PC-9 (cell line): ENCODE results near the gene ADSS1. TPM values are rescaled to one million over a fixed set of nuclear protein-coding genes. Genes with fewer than 3 reads are reported as not detected.

ENCODE experiments used
- BruUV-seq: library from RNA; stranded (reverse); fragments of 400-500 nt; replicated peaks from 2 replicates; lab custom pipeline; 2021; lab: Mats Ljungman, UMichigan
- CTCF ChIA-PET: fragments of 300-600 bp; sonication (Branson Sonifier 250); formaldehyde crosslinking; loops from one replicate; lab custom pipeline; 2022; ENCODE audit warnings: antibody characterized with exemption; lab: Charles Lee
- POLR2A ChIA-PET: fragments of 300-600 bp; sonication (Branson Sonifier 250); formaldehyde crosslinking; loops from one replicate; lab custom pipeline; 2022; ENCODE audit warnings: antibody characterized with exemption; ENCODE audit not compliant: unreplicated experiment; lab: Charles Lee
- DNase-seq, 2 experiments: peaks; one replicate each; pipeline versions ENCODE4 v3.0.0 to v3.0.0-alpha.2; 2015 to 2022; ENCODE audit warnings: mixed read lengths in 1 of 2
- H2AFZ ChIP-seq: fragments of 200-600 bp; sonication (generic); 2 replicates; pipeline ENCODE4 v1.8.1; 2017; ENCODE audit warnings: antibody characterized with exemption
- H3F3A ChIP-seq: fragments of 200-600 bp; sonication (generic); 2 replicates; pipeline ENCODE4 v1.8.1; 2017; ENCODE audit warnings: antibody characterized with exemption, mild to moderate bottlenecking, low read depth; ENCODE audit not compliant: insufficient read depth
- H3K27ac ChIP-seq: fragments of 200-600 bp; sonication (generic); 2 replicates; pipeline ENCODE4 v1.6.1; 2016; ENCODE audit warnings: mixed run types
- H3K27me3 ChIP-seq: fragments of 200-600 bp; sonication (generic); 2 replicates; pipeline ENCODE4 v1.6.1; 2016; ENCODE audit warnings: low read depth, mixed run types; ENCODE audit not compliant: insufficient read depth
- H3K36me3 ChIP-seq: fragments of 200-600 bp; sonication (generic); 2 replicates; pipeline ENCODE4 v1.6.1; 2016; ENCODE audit warnings: low read depth, mixed run types
- H3K4me1 ChIP-seq: fragments of 200-600 bp; sonication (generic); replicated peaks from 2 replicates; pipeline ENCODE4 v1.6.1; 2016; ENCODE audit warnings: mixed run types; ENCODE audit not compliant: insufficient read depth
- H3K4me2 ChIP-seq: fragments of 200-600 bp; sonication (generic); 2 replicates; pipeline ENCODE4 v1.6.1; 2017; ENCODE audit warnings: mixed run types
- H3K4me3 ChIP-seq: fragments of 200-600 bp; sonication (generic); 2 replicates; pipeline ENCODE4 v1.6.1; 2016; ENCODE audit warnings: mixed run types
- H3K79me2 ChIP-seq: fragments of 200-600 bp; sonication (generic); 2 replicates; pipeline ENCODE4 v1.6.1; 2017; ENCODE audit warnings: low read depth, mixed run types
- H3K9me2 ChIP-seq: fragments of 200-600 bp; sonication (generic); 2 replicates; pipeline ENCODE4 v1.8.1; 2017; ENCODE audit warnings: mild to moderate bottlenecking; ENCODE audit not compliant: insufficient read depth
- H3K9me3 ChIP-seq: fragments of 200-600 bp; sonication (generic); 2 replicates; pipeline ENCODE4 v1.8.1; 2016; ENCODE audit warnings: low read depth; ENCODE audit not compliant: insufficient read depth
- H4K20me1 ChIP-seq: fragments of 200-600 bp; sonication (generic); 2 replicates; pipeline ENCODE4 v1.8.1; 2017; ENCODE audit not compliant: insufficient read depth
- EZH2 ChIP-seq: fragments of 200-600 bp; sonication (generic); IDR thresholded peaks from 2 replicates; pipeline ENCODE4 v1.8.0; 2017; ENCODE audit warnings: antibody characterized with exemption, low read depth
- intact Hi-C: fragments of 100-400 bp; cut with micrococcal nuclease; formaldehyde crosslinking; loops from one replicate; pipeline ENCODE4 v1.10.0; 2022; ENCODE audit not compliant: unreplicated experiment
- total RNA-seq: library from RNA; stranded (reverse); gene quantifications from 2 replicates; pipeline ENCODE4 v1.2.3, GENCODE V29; 2021
- TF ChIP-seq, protein P1 (sequence below): fragments of 200-600 bp; sonication (generic); conservative IDR thresholded peaks from 2 replicates; pipeline ENCODE4 v1.6.1; 2017; ENCODE audit warnings: mixed run types, antibody characterized with exemption, mild to moderate bottlenecking, moderate library complexity

The ADSS1 gene
- total RNA-seq, 1 experiment from 2014 or later = 5.8 TPM

DNA sequence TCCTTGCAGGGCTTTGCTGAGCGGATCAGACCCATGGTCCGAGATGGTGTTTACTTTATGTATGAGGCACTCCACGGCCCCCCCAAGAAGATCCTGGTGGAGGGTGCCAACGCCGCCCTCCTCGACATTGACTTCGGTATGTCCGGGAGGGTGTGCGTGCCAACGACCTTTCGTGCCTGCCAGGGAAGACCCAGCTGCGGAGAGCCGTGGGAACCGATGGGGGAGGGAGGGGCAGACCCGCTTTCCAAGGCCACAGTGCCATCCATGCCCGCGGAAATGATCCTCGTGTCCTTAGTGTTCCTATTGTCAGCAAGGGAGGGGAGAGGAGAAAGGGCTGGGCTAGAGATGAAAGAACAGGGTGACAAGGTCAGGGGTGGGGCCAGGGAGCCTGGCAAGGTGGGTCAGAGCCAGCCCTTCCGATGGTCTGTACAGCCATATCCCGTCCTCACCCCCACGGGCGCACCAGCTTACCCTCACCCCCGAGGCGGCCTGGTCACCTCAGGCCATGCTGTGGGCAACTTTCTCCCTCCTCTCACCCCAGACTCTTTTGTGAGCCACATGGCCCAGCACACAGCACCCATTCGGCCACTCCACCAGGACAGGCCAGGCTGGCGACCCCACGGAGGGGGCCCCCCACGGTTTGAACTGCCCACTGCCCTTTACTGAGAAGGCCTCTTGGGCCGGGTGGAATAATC lies 17.2 kb downstream of the ADSS1 start:
- peaks cover 3% of the 10 kb centered on the region; the same call in 1 of the 2 replicates for H3K27me3 ChIP-seq
- H3K9me2 ChIP-seq = no peaks in the 10 kb centered on the region
- no peaks in the 10 kb centered on the region for H3F3A ChIP-seq
- H3K27ac ChIP-seq = no peak overlapping the region
- no peaks in the 10 kb centered on the region for H3K36me3 ChIP-seq
- POLR2A ChIA-PET = no interaction called here
- intact Hi-C loops = no loop called here
- no peak for DNase-seq
- H3K4me1 ChIP-seq = no peaks in the 10 kb centered on the region
- CTCF ChIA-PET = no interaction called here
- no peak overlapping the region for H2AFZ ChIP-seq
- H4K20me1 ChIP-seq = no peaks in the 10 kb centered on the region
- no peaks in the 10 kb centered on the region for H3K79me2 ChIP-seq
- H3K4me3 ChIP-seq = no peak overlapping the region
- TF ChIP-seq, protein P1, sequence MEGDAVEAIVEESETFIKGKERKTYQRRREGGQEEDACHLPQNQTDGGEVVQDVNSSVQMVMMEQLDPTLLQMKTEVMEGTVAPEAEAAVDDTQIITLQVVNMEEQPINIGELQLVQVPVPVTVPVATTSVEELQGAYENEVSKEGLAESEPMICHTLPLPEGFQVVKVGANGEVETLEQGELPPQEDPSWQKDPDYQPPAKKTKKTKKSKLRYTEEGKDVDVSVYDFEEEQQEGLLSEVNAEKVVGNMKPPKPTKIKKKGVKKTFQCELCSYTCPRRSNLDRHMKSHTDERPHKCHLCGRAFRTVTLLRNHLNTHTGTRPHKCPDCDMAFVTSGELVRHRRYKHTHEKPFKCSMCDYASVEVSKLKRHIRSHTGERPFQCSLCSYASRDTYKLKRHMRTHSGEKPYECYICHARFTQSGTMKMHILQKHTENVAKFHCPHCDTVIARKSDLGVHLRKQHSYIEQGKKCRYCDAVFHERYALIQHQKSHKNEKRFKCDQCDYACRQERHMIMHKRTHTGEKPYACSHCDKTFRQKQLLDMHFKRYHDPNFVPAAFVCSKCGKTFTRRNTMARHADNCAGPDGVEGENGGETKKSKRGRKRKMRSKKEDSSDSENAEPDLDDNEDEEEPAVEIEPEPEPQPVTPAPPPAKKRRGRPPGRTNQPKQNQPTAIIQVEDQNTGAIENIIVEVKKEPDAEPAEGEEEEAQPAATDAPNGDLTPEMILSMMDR = no peak
- no peak for TF ChIP-seq EZH2
- BruUV-seq = no TSS peak
- H3K9me3 ChIP-seq = no peaks in the 10 kb centered on the region
- H3K4me2 ChIP-seq = no peak overlapping the region

DNA sequence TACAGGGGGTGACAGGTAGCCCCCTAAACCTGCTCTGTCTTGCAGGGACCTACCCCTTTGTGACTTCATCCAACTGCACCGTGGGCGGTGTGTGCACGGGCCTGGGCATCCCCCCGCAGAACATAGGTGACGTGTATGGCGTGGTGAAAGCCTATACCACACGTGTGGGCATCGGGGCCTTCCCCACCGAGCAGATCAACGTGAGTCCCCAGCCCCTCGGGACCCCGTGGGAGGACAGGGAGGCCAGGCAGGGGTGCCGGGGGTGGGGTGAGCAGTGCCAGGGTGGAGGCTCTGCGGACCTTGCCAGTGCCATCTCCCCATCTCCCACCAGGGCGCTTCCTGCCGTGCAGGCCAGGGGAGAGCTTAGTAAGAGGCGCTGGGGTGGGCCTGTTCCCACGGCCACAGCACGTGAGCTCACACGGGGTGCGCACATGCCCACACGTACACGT lies 17.8 kb downstream of the ADSS1 start:
- no peak for DNase-seq
- Histone ChIP-seq H3F3A (no peaks in the 10 kb centered on the region), H3K9me3 (no peaks in the 10 kb centered on the region), H3K4me1 (no peaks in the 10 kb centered on the region), H2AFZ (no peak overlapping the region), H3K79me2 (no peaks in the 10 kb centered on the region), H4K20me1 (no peaks in the 10 kb centered on the region), H3K27ac (no peak overlapping the region), H3K4me2 (no peak overlapping the region), H3K9me2 (no peaks in the 10 kb centered on the region), H3K27me3 (peaks cover 3% of the 10 kb centered on the region; the same call in 1 of the 2 replicates), H3K4me3 (no peak overlapping the region), H3K36me3 (no peaks in the 10 kb centered on the region)
- CTCF ChIA-PET = no interaction called here
- intact Hi-C loops = no loop called here
- POLR2A ChIA-PET = no interaction called here
- TF ChIP-seq EZH2 = no peak
- TF ChIP-seq, protein P1 = no peak
- no TSS peak for BruUV-seq

DNA sequence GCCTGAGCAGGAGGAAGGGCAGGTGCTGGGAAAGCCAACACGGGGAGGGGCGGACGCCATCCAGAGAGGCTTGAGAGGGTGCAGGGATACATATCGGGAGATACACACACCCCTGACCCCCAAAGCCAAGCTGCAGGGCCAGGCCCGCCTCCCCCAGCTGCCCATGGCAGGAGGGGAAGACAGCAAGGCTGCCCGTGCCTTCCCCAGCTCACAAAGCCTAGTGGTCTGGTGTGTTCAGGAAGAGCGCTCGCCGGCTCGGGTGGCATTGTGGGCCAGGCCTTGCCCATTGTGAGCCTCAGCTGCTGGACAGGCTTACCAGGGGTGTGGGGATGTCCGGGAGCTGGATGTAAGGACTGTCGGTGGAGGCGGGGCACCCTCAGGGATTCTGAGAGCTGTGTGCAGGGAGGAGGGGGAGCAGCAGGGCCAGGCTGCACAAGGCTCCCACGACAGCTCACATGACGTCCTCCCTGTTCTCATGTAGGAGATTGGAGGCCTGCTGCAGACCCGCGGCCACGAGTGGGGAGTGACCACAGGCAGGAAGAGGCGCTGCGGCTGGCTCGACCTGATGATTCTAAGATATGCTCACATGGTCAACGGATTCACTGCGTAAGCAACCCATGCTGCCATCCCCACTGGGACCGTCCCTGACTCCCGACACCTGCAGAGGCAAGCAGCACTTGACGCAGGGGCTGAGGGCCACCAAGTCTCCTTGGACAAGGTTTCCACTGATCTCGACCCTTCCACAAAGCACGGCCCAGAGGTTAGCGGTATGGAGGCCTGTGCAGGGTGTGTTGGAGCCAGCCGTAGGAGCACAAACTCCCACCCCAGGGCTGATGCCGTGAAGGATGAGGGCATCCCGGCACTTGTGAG lies 18.8 kb downstream of the ADSS1 start:
- H3K4me3 ChIP-seq = no peak overlapping the region
- no TSS peak for BruUV-seq
- H3K79me2 ChIP-seq = no peaks in the 10 kb centered on the region
- intact Hi-C loops = no loop called here
- H4K20me1 ChIP-seq = no peaks in the 10 kb centered on the region
- TF ChIP-seq, protein P1 = no peak
- no peak for TF ChIP-seq EZH2
- ChIA-PET POLR2A (no interaction called here), CTCF (no interaction called here)
- no peak overlapping the region for H3K27ac ChIP-seq
- H3F3A ChIP-seq = no peaks in the 10 kb centered on the region
- no peaks in the 10 kb centered on the region for H3K36me3 ChIP-seq
- H3K4me2 ChIP-seq = no peak overlapping the region
- no peak overlapping the region for H2AFZ ChIP-seq
- no peaks in the 10 kb centered on the region for H3K9me3 ChIP-seq
- no peak for DNase-seq
- peaks cover 3% of the 10 kb centered on the region; the same call in 1 of the 2 replicates for H3K27me3 ChIP-seq
- H3K9me2 ChIP-seq = no peaks in the 10 kb centered on the region
- H3K4me1 ChIP-seq = no peaks in the 10 kb centered on the region
